Prostate gland (tissue), 2 donors: ENCODE data around the gene TSSK6. TPM values are rescaled to one million over a fixed set of nuclear protein-coding genes. Genes with fewer than 3 reads are reported as not detected.

Source experiments
- DNase-seq: peaks from one replicate; pipeline ENCODE4 v3.0.0-alpha.2; 2019; ENCODE audit warnings: low spot score
- H3K27ac ChIP-seq, 2 donors: fragments of 200-600 bp; sonication (generic); 2 replicates each; pipeline ENCODE4 v1.5.1; 2017 to 2019
- H3K27me3 ChIP-seq: fragments of 200-600 bp; sonication (generic); replicated peaks from 2 replicates; pipeline ENCODE4 v1.5.1; 2019; ENCODE audit not compliant: insufficient read depth
- H3K36me3 ChIP-seq, 2 donors: fragments of 200-600 bp; sonication (generic); 1 replicate in 1 of 2; 2 replicates in 1 of 2; pipeline versions ENCODE4 v1.5.1 to v1.8.1; 2017 to 2019
- H3K4me1 ChIP-seq: fragments of 200-600 bp; sonication (generic); replicated peaks from 2 replicates; pipeline ENCODE4 v1.5.1; 2019
- H3K4me3 ChIP-seq, 2 donors: fragments of 200-600 bp; sonication (generic); 2 replicates each; pipeline ENCODE4 v1.5.1; 2017 to 2019
- H3K9me3 ChIP-seq: fragments of 200-600 bp; sonication (generic); 2 replicates; pipeline ENCODE4 v1.5.1; 2017
- POLR2A ChIP-seq: fragments of 450-650 bp; IDR thresholded peaks from one replicate; pipeline ENCODE4 v1.6.1; 2016; ENCODE audit warnings: antibody characterized with exemption, mild to moderate bottlenecking
- POLR2AphosphoS5 ChIP-seq: sonication (generic); formaldehyde crosslinking; IDR thresholded peaks from one replicate; pipeline ENCODE4 v1.6.1; 2017; ENCODE audit warnings: antibody characterized with exemption
- WGBS: methylation state at CpG from one replicate; pipeline ENCODE4 v1.1.5; 2018; 5-methylcytosine and 5-hydroxymethylcytosine counted together
- intact Hi-C: fragments of 100-400 bp; cut with DNase I; formaldehyde crosslinking; loops from one replicate; pipeline ENCODE4 v1.14.2; 2022
- total RNA-seq, 2 donors: library from RNA; depleted of rRNA; stranded (reverse); fragments of >200 nt; gene quantifications; one replicate each; pipeline ENCODE4 v1.1.0, GENCODE V29; 2016
- TF ChIP-seq, protein P1 (sequence below), 4 experiments: fragments of 200-600 bp in 2 of 4; fragments of 450-650 bp in 2 of 4; sonication (generic) in 2 of 4; IDR thresholded peaks; 1 replicate in 3 of 4; 2 replicates in 1 of 4; pipeline ENCODE4 v1.5.1; 2016 to 2019; ENCODE audit warnings: antibody characterized with exemption in 4 of 4, mild to moderate bottlenecking in 2 of 4, moderate library complexity in 2 of 4

The TSSK6 gene
- total RNA-seq, 2 donors from 2014 or later: 7.3 to 22.3 TPM

DNA sequence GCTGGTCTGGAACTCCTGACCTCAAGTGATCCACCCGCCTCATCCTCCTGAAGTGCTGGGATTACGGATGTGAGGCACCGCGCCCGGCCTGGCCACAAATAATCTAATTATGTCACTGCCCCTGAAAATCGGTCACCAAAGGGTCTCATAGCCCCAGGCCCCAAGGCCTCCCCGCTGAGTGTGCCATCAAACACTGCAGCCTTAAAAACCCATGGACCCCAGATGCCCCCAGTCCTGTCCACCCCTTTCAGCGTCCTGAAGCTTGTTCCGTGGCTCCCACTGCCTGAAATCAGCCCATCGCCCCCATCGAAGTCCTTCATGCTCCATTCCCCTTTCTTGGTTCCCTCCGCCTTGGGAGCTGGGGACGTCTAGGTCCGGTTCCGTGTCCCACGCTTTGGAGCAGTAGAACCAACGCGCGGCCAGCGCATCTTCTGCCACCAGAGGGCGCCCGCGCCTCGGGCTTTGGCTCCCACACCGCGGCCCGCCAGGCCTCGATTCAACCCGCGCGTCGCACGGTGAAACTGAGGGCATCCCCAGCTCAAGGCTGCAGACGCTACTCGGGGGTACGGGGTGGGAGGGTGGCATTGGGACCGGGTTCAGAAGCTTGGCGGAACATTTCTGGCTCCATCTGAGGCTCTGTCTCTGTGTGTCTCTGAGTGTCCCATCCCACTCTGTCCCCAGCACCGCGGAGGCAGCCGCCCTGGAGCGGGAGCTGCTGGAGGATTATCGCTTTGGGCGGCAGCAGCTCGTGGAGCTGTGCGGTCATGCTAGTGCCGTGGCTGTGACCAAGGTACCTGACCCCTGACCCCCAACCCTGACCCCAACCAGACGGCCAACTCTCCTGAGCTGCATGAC is 16.8 kb upstream of the TSSK6 start:
- Histone ChIP-seq H3K27me3 (no peaks in the 10 kb centered on the region), H3K4me3 (no peak overlapping the region), H3K9me3 (no peaks in the 10 kb centered on the region), H3K27ac (no peak overlapping the region), H3K4me1 (no peaks in the 10 kb centered on the region), H3K36me3 (no peaks in the 10 kb centered on the region)
- DNase-seq: peak; percentile 76
- TF ChIP-seq, protein P1, sequence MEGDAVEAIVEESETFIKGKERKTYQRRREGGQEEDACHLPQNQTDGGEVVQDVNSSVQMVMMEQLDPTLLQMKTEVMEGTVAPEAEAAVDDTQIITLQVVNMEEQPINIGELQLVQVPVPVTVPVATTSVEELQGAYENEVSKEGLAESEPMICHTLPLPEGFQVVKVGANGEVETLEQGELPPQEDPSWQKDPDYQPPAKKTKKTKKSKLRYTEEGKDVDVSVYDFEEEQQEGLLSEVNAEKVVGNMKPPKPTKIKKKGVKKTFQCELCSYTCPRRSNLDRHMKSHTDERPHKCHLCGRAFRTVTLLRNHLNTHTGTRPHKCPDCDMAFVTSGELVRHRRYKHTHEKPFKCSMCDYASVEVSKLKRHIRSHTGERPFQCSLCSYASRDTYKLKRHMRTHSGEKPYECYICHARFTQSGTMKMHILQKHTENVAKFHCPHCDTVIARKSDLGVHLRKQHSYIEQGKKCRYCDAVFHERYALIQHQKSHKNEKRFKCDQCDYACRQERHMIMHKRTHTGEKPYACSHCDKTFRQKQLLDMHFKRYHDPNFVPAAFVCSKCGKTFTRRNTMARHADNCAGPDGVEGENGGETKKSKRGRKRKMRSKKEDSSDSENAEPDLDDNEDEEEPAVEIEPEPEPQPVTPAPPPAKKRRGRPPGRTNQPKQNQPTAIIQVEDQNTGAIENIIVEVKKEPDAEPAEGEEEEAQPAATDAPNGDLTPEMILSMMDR (IDR thresholded peaks at IDR 0.05): peak; percentile 89 to 95 (median 92)
- peak; percentile 46 for TF ChIP-seq POLR2AphosphoS5
- no peak for TF ChIP-seq POLR2A
- intact Hi-C loops: loop anchor here (2.0 to 5.0 kb wide), 2 partner anchors 111 to 425 kb away; partner anchors contain the start of gene GMIP
- 31% methylated on average over 38 of the region's 48 CpGs for WGBS

DNA sequence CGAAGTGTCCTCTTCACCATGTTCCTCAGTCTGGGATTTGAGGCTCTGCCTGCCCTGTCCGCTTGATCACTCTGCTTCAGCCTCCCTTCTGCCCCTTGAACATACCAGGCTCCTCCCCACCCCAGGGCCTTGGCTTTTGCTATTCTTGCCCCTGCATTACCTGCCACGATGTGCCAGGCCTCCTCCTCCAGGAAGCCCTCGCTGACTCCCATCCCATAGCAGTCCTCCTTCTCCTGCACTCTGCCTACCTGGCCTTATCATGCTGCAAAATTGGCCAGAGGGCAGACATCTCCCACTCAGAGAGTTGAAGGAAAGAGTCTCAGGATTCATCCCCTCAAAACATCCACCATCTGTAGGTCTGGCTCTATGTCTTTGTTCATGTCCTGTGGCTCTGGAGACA is 15.5 kb upstream of the TSSK6 start:
- TF ChIP-seq POLR2AphosphoS5 (no peak), POLR2A (no peak)
- TF ChIP-seq, protein P1 (IDR thresholded peaks at IDR 0.05): no peak
- no peaks in the 10 kb centered on the region for H3K36me3 ChIP-seq
- H3K4me1 ChIP-seq: no peaks in the 10 kb centered on the region
- no peak overlapping the region for H3K27ac ChIP-seq
- no peak for DNase-seq
- H3K4me3 ChIP-seq: no peak overlapping the region
- 89% methylated on average over 4 of the region's 4 CpGs for WGBS
- intact Hi-C loops: loop anchor here (5.0 kb wide), 1 partner anchor 426 kb away; no protein-coding TSS in a partner anchor
- H3K9me3 ChIP-seq: no peaks in the 10 kb centered on the region
- H3K27me3 ChIP-seq: no peaks in the 10 kb centered on the region

DNA sequence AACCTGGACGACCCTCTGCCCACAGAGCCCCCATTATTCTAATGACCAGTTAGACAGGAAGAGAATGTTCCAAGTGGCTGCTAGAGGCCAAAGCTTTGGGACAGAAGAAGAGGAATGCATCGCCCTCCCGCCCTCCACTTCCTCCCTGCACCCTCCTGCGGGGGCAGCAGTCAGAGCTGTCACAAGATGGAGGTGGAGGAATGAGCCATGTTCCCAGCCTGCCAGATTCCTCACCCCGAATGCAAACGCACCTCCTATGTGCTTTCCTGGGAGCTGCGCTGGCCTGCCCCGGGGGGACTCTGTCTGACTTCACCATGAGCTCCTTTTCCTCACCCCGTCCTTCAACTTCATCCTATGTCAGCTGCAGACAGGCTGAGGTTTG is 15.1 kb upstream of the TSSK6 start:
- Histone ChIP-seq H3K4me3 (no peak overlapping the region), H3K9me3 (no peaks in the 10 kb centered on the region), H3K27me3 (no peaks in the 10 kb centered on the region), H3K4me1 (no peaks in the 10 kb centered on the region), H3K36me3 (no peaks in the 10 kb centered on the region), H3K27ac (no peak overlapping the region)
- TF ChIP-seq POLR2A: no peak
- TF ChIP-seq, protein P1 (IDR thresholded peaks at IDR 0.05): no peak
- no peak for TF ChIP-seq POLR2AphosphoS5
- WGBS: 56% methylated on average over 9 of the region's 9 CpGs
- DNase-seq: no peak
- intact Hi-C loops: loop anchor here (5.0 kb wide), 1 partner anchor 427 kb away; no protein-coding TSS in a partner anchor

DNA sequence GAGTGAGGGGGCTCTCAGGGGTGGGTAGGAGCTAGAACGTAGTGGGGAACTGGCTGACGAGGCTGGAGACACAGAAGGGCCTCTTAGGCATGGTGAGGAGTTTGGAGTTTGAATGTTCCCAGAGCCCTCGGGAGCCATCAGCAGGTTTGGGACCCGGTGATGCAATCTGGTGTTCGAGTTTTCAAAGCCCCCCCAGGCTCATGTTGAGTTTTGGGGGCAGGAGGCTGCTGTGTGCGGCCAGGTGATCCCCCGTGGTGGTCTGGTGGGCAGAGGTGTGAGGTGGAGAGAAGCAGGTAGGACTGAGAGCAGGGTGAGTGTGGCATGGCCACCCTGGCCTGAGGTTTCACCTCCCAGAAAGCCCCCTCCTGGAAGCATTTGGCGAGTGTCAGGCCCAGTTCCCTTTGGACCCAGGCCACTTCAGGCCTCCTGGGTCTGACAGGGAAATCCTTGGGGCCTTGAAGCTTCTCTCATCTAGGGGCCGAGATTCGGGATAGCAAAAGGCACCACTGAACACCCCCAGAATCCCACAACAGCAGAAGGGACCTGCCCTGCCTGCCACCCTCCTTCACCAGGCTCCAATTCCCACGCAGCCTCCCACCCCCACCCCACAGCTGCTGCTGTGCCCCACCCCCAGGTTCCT is 14.6 kb upstream of the TSSK6 start:
- H3K9me3 ChIP-seq: no peaks in the 10 kb centered on the region
- H3K27me3 ChIP-seq: no peaks in the 10 kb centered on the region
- WGBS: 75% methylated on average over 11 of the region's 11 CpGs
- no peak overlapping the region for H3K27ac ChIP-seq
- H3K4me1 ChIP-seq: no peaks in the 10 kb centered on the region
- intact Hi-C loops: loop anchor here (5.0 kb wide), 1 partner anchor 427 kb away; no protein-coding TSS in a partner anchor
- no peak overlapping the region for H3K4me3 ChIP-seq
- H3K36me3 ChIP-seq: no peaks in the 10 kb centered on the region
- no peak for DNase-seq
- no peak for TF ChIP-seq POLR2AphosphoS5

DNA sequence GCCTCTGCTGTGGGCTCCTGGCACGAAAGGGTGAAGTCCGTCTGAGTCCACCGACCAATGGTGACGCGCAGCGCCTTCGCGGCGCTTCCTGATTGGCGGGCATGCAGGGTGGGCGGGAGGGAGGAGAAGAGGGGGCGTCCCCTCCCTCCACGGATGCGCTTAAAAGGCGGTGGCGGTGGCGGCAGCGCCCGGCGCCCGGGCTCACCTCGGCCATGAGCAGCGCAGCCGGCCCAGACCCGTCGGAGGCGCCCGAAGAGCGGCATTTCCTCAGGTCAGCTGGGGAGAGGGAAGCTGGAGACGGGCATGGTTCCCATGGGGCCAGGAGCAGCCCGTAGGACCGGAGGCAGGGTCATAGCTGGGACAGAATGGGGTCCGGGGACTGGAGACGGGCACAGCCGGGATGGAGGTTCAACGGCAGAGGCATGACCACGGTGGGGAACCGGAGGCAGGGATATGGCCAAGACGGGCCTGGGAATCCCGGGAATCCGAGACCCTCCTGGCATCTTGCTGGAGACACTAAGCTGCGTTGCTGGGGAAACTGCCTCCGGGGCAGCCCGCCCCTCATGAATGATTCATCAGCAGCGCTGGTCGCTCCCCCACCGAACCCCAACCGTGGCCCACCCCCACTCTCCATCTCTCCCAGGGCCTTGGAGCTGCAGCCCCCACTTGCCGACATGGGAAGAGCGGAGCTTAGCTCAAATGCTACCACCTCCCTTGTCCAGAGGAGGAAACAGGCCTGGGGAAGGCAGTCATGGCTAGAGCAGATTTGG is 13.6 kb upstream of the TSSK6 start, which contains the start of gene YJEFN3:
TSS of gene YJEFN3 (plus strand) at position 191 of the 770 bp plus-strand sequence. CDS start at position 213, 22 bp downstream.
- no peaks in the 10 kb centered on the region for H3K36me3 ChIP-seq
- H3K27me3 ChIP-seq: no peaks in the 10 kb centered on the region
- DNase-seq: no peak
- H3K4me1 ChIP-seq: no peaks in the 10 kb centered on the region
- intact Hi-C loops: no loop called here
- TF ChIP-seq POLR2AphosphoS5 (no peak), POLR2A (no peak)
- TF ChIP-seq, protein P1 (IDR thresholded peaks at IDR 0.05): no peak
- H3K4me3 ChIP-seq: peak within 1 kb of the TSS in 1 of 2 donors; percentile 12
- 34% methylated on average over 50 of the region's 50 CpGs for WGBS
- H3K27ac ChIP-seq: no peak within 1 kb of the TSS
- no peaks in the 10 kb centered on the region for H3K9me3 ChIP-seq
